Endometrial microvascular endothelial cells (primary cell): ENCODE results near the gene FAM53A. TPM values are rescaled to one million over a fixed set of nuclear protein-coding genes. Genes with fewer than 3 reads are reported as not detected.

ENCODE experiments used
- in situ Hi-C: cut with HindIII; loops from 2 replicates; pipeline ENCODE4 v1.10.0; 2017; ENCODE audit warnings: low sequenced_read_pairs, low pct_unique_long_range_greater_than_20kb; ENCODE audit errors: inconsistent ontology term
- total RNA-seq: library from RNA; depleted of rRNA; stranded (reverse); fragments of >200 nt; gene quantifications from one replicate; pipeline ENCODE4 v1.2.3, GENCODE V29; 2015; ENCODE audit errors: inconsistent ontology term

The FAM53A gene
- total RNA-seq, 1 donor from 2014 or later: 1.6 TPM

- in situ Hi-C loops: no loop called here
These were observed 16.8 kb downstream of the FAM53A start for GRCh38 chr4:1667273-1667672.

GRCh38 chr4:1666391-1666790, 17.7 kb downstream of the FAM53A start:
- in situ Hi-C loops: no loop called here

GRCh38 chr4:1664141-1664540, 20.0 kb downstream of the FAM53A start:
- in situ Hi-C loops: no loop called here

- in situ Hi-C loops: no loop called here
These were observed 20.6 kb downstream of the FAM53A start for GRCh38 chr4:1663549-1663948.

GRCh38 chr4:1661695-1662094, 22.4 kb downstream of the FAM53A start:
- in situ Hi-C loops: no loop called here

- in situ Hi-C loops: no loop called here
These were observed 23.0 kb downstream of the FAM53A start for GRCh38 chr4:1660948-1661677.

GRCh38 chr4:1659104-1660043, 24.7 kb downstream of the FAM53A start:
- in situ Hi-C loops: no loop called here

GRCh38 chr4:1658581-1658980, 25.5 kb downstream of the FAM53A start:
- in situ Hi-C loops: no loop called here

- in situ Hi-C loops: no loop called here
These were observed 26.0 kb downstream of the FAM53A start for GRCh38 chr4:1658146-1658545.

GRCh38 chr4:1656986-1657385, 27.1 kb downstream of the FAM53A start:
- in situ Hi-C loops: no loop called here

GRCh38 chr4:1656132-1656531, 28.0 kb downstream of the FAM53A start:
- in situ Hi-C loops: no loop called here

GRCh38 chr4:1655676-1656075, 28.4 kb downstream of the FAM53A start:
- in situ Hi-C loops: no loop called here

- in situ Hi-C loops: no loop called here
These were observed 29.0 kb downstream of the FAM53A start for GRCh38 chr4:1655081-1655480.

GRCh38 chr4:1654216-1654955, 29.7 kb downstream of the FAM53A start:
- in situ Hi-C loops: no loop called here

- in situ Hi-C loops: no loop called here
These were observed 30.3 kb downstream of the FAM53A start for GRCh38 chr4:1653776-1654175.

GRCh38 chr4:1652088-1652487, 32.0 kb downstream of the FAM53A start:
- in situ Hi-C loops: no loop called here

- in situ Hi-C loops: no loop called here
These were observed 32.5 kb downstream of the FAM53A start for GRCh38 chr4:1651609-1652008.

- in situ Hi-C loops: no loop called here
These were observed 35.2 kb downstream of the FAM53A start for GRCh38 chr4:1648962-1649361.

GRCh38 chr4:1647432-1647831, 36.7 kb downstream of the FAM53A start:
- in situ Hi-C loops: no loop called here
